HG03025 (cell line): ENCODE results near the gene C4BPA.

Experiments used
- ATAC-seq: cut with Tn5 transposase; IDR thresholded peaks from one replicate; pipeline ENCODE4 v1.9.1; 2021; ENCODE audit warnings: mild to moderate bottlenecking, moderate library complexity; ENCODE audit not compliant: unreplicated experiment, low FRiP score

Gene C4BPA

GRCh38 chr1:207173396-207173795, 69.4 kb downstream of the C4BPA start:
- ATAC-seq: no peak

GRCh38 chr1:207174913-207175312, 70.9 kb downstream of the C4BPA start:
- ATAC-seq: no peak

GRCh38 chr1:207179036-207179435, 75.0 kb downstream of the C4BPA start:
- ATAC-seq: no peak

- no peak for ATAC-seq
These were observed 77.8 kb downstream of the C4BPA start for GRCh38 chr1:207181847-207182246.

- ATAC-seq: no peak
These were observed 82.5 kb downstream of the C4BPA start for GRCh38 chr1:207186503-207186902.

- ATAC-seq: no peak
These were observed 84.9 kb downstream of the C4BPA start for GRCh38 chr1:207188901-207189300.

GRCh38 chr1:207191061-207191460, 87.0 kb downstream of the C4BPA start:
- no peak for ATAC-seq

- no peak for ATAC-seq
These were observed 87.7 kb downstream of the C4BPA start for GRCh38 chr1:207191776-207192175.

- no peak for ATAC-seq
These were observed 90.2 kb downstream of the C4BPA start for GRCh38 chr1:207194197-207194596.
